Epithelial cell of proximal tubule (primary cell): ENCODE results near the gene TMEM26. TPM values are rescaled to one million over a fixed set of nuclear protein-coding genes. Genes with fewer than 3 reads are reported as not detected.

Source experiments
- DNase-seq: peaks from one replicate; pipeline ENCODE4 v3.0.0-alpha.2; 2011; ENCODE audit warnings: low read depth
- H3K4me3 ChIP-seq: 2 replicates; pipeline ENCODE4 v1.5.1; 2011; ENCODE audit warnings: low read depth, mild to moderate bottlenecking, low read length
- CTCF ChIP-seq: conservative IDR thresholded peaks from 2 replicates; pipeline ENCODE4 v1.5.1; 2012; ENCODE audit warnings: low read depth, mild to moderate bottlenecking, low read length
- total RNA-seq: library from RNA; depleted of rRNA; stranded (reverse); fragments of >200 nt; gene quantifications from 2 replicates; pipeline ENCODE4 v1.2.3, GENCODE V29; 2015

TMEM26 gene
- total RNA-seq, 1 donor from 2014 or later: 0.23 TPM

- no peak for TF ChIP-seq CTCF
- DNase-seq: no peak
- no peak overlapping the region for H3K4me3 ChIP-seq
Measured at GRCh38 chr10:61448841-61449600, 4.2 kb downstream of the TMEM26 start.

GRCh38 chr10:61448091-61448490 is 5.1 kb downstream of the TMEM26 start:
- TF ChIP-seq CTCF: no peak
- H3K4me3 ChIP-seq: no peak overlapping the region
- no peak for DNase-seq

- TF ChIP-seq CTCF: no peak
- no peak for DNase-seq
- no peak overlapping the region for H3K4me3 ChIP-seq
Measured at GRCh38 chr10:61439058-61439609, 14.0 kb downstream of the TMEM26 start.

GRCh38 chr10:61438141-61438988 is 14.8 kb downstream of the TMEM26 start:
- DNase-seq: no peak
- no peak for TF ChIP-seq CTCF
- no peak overlapping the region for H3K4me3 ChIP-seq

GRCh38 chr10:61423178-61423577 is 30.0 kb downstream of the TMEM26 start:
- no peak for TF ChIP-seq CTCF
- no peak for DNase-seq
- no peak overlapping the region for H3K4me3 ChIP-seq

GRCh38 chr10:61417661-61418060 is 35.5 kb downstream of the TMEM26 start:
- no peak for DNase-seq
- TF ChIP-seq CTCF: no peak
- no peak overlapping the region for H3K4me3 ChIP-seq
